ENCODE results near the gene SCIMP.
A peak's percentile ranks its signal among the peaks of the same experiment; 100 is the strongest.
"Not testable (repeated sequence)": the region's sequence is repeated elsewhere in the genome, so short reads cannot be mapped to it uniquely, and the experiment has no call there.

The SCIMP gene

GRCh38 chr17:5234645-5235576, at the start of gene SCIMP:
Gene SCIMP (minus strand): TSS chr17:5234860. CDS start chr17:5234755, 105 bp downstream.
- no peak for DNase-seq (ENCODE audit: low read depth, low spot score)

- DNase-seq (ENCODE audit: low read depth, low spot score), result no peak
These were observed 49.1 kb upstream of the SCIMP start for GRCh38 chr17:5283571-5284315.

GRCh38 chr17:5282642-5283217, 48.1 kb upstream of the SCIMP start:
- peak; percentile 16 for DNase-seq (ENCODE audit: low read depth, low spot score)

- DNase-seq (ENCODE audit: low read depth, low spot score), result peak; percentile 86
These were observed 47.4 kb upstream of the SCIMP start, which contains the start of gene RABEP1 for GRCh38 chr17:5281814-5282641. Gene RABEP1 (plus strand): TSS chr17:5282284. CDS start chr17:5282487, 203 bp downstream.

GRCh38 chr17:5272322-5272721, 37.7 kb upstream of the SCIMP start:
- DNase-seq (ENCODE audit: low read depth, low spot score), result no peak

GRCh38 chr17:5269241-5269960, 34.7 kb upstream of the SCIMP start:
- DNase-seq (ENCODE audit: low read depth, low spot score), result no peak

- DNase-seq (ENCODE audit: low read depth, low spot score), result no peak
These were observed 30.2 kb upstream of the SCIMP start for GRCh38 chr17:5264893-5265292.

GRCh38 chr17:5263441-5263840, 28.8 kb upstream of the SCIMP start:
- DNase-seq (ENCODE audit: low read depth, low spot score), result no peak

GRCh38 chr17:5262416-5262991, 27.8 kb upstream of the SCIMP start:
- no peak for DNase-seq (ENCODE audit: low read depth, low spot score)

GRCh38 chr17:5260542-5260941, 25.9 kb upstream of the SCIMP start:
- no peak for DNase-seq (ENCODE audit: low read depth, low spot score)

- no peak for DNase-seq (ENCODE audit: low read depth, low spot score)
These were observed 22.5 kb upstream of the SCIMP start for GRCh38 chr17:5257124-5257523.

GRCh38 chr17:5254903-5255521, 20.4 kb upstream of the SCIMP start:
- no peak for DNase-seq (ENCODE audit: low read depth, low spot score)

GRCh38 chr17:5254414-5254813, 19.8 kb upstream of the SCIMP start:
- DNase-seq (ENCODE audit: low read depth, low spot score), result no peak

GRCh38 chr17:5249615-5250014, 15.0 kb upstream of the SCIMP start:
- DNase-seq (ENCODE audit: low read depth, low spot score), result peak; percentile 49

- no peak for DNase-seq (ENCODE audit: low read depth, low spot score)
These were observed 14.3 kb upstream of the SCIMP start for GRCh38 chr17:5248821-5249479.

GRCh38 chr17:5247621-5248020, 13.0 kb upstream of the SCIMP start:
- DNase-seq (ENCODE audit: low read depth, low spot score), result no peak

GRCh38 chr17:5241861-5242671, 7.4 kb upstream of the SCIMP start:
- DNase-seq (ENCODE audit: low read depth, low spot score), result no peak

- DNase-seq (ENCODE audit: low read depth, low spot score), result not testable (repeated sequence)
These were observed 5.1 kb upstream of the SCIMP start for GRCh38 chr17:5239769-5240168.

Measured in activated CD4-positive, CD25-positive, alpha-beta regulatory T cell treated with anti-CD3 and anti-CD28 coated beads, Interleukin-2, amount 50 U/mL, for 16 hours (primary cell).